ENCODE measurements around the gene SZT2. TPM values are rescaled to one million over a fixed set of nuclear protein-coding genes. Genes with fewer than 3 reads are reported as not detected.

The SZT2 gene
- total and polyA plus RNA-seq, 2 of the 13 experiments (the other 11 are each of a cell fraction or from before 2014, with no cell fraction given): 8.0 to 8.8 TPM

GRCh38 chr1:43358746-43359693, 30.7 kb upstream of the SZT2 start, which contains the start of gene CDC20 (continued):
- TF ChIP-seq AKNA (CRISPR knock-in tag; IDR thresholded peaks at IDR 0.05; ENCODE audit: borderline replicate concordance) (no peak), AGO1 (IDR thresholded peaks at IDR 0.05; ENCODE audit: low read depth, low read length, poor library complexity, severe bottlenecking) (no peak), KAT2B (IDR thresholded peaks at IDR 0.05; ENCODE audit: borderline replicate concordance, low read depth, low read length) (no peak), SIN3B (IDR thresholded peaks at IDR 0.05; ENCODE audit: low read length) (peak; percentile 98), SIX1 (CRISPR knock-in tag; IDR thresholded peaks at IDR 0.05; ENCODE audit: borderline replicate concordance) (no peak), CAMTA2 (CRISPR knock-in tag; IDR thresholded peaks at IDR 0.05; ENCODE audit: borderline replicate concordance) (no peak), ZNF550 (CRISPR knock-in tag; IDR thresholded peaks at IDR 0.05; ENCODE audit: borderline replicate concordance) (no peak), NKX3-1 (CRISPR knock-in tag; IDR thresholded peaks at IDR 0.05) (no peak; the same call in none of the 2 replicates), ZNF816 (CRISPR knock-in tag; IDR thresholded peaks at IDR 0.05; ENCODE audit: borderline replicate concordance) (peak; percentile 57; the same call in 1 of the 2 replicates), NFIB (CRISPR knock-in tag; IDR thresholded peaks at IDR 0.05; ENCODE audit: borderline replicate concordance) (no peak), SSRP1 (CRISPR knock-in tag; IDR thresholded peaks at IDR 0.05) (no peak), HNRNPLL (IDR thresholded peaks at IDR 0.05; ENCODE audit: low read depth, low read length, poor library complexity, severe bottlenecking) (peak; percentile 49)
- TF ChIP-seq, protein P1, sequence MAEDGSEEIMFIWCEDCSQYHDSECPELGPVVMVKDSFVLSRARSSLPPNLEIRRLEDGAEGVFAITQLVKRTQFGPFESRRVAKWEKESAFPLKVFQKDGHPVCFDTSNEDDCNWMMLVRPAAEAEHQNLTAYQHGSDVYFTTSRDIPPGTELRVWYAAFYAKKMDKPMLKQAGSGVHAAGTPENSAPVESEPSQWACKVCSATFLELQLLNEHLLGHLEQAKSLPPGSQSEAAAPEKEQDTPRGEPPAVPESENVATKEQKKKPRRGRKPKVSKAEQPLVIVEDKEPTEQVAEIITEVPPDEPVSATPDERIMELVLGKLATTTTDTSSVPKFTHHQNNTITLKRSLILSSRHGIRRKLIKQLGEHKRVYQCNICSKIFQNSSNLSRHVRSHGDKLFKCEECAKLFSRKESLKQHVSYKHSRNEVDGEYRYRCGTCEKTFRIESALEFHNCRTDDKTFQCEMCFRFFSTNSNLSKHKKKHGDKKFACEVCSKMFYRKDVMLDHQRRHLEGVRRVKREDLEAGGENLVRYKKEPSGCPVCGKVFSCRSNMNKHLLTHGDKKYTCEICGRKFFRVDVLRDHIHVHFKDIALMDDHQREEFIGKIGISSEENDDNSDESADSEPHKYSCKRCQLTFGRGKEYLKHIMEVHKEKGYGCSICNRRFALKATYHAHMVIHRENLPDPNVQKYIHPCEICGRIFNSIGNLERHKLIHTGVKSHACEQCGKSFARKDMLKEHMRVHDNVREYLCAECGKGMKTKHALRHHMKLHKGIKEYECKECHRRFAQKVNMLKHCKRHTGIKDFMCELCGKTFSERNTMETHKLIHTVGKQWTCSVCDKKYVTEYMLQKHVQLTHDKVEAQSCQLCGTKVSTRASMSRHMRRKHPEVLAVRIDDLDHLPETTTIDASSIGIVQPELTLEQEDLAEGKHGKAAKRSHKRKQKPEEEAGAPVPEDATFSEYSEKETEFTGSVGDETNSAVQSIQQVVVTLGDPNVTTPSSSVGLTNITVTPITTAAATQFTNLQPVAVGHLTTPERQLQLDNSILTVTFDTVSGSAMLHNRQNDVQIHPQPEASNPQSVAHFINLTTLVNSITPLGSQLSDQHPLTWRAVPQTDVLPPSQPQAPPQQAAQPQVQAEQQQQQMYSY (CRISPR knock-in tag; IDR thresholded peaks at IDR 0.05): 0 out of 2 replicates have a peak, but pooled peaks have one; percentile 20
- TF ChIP-seq, protein P2, sequence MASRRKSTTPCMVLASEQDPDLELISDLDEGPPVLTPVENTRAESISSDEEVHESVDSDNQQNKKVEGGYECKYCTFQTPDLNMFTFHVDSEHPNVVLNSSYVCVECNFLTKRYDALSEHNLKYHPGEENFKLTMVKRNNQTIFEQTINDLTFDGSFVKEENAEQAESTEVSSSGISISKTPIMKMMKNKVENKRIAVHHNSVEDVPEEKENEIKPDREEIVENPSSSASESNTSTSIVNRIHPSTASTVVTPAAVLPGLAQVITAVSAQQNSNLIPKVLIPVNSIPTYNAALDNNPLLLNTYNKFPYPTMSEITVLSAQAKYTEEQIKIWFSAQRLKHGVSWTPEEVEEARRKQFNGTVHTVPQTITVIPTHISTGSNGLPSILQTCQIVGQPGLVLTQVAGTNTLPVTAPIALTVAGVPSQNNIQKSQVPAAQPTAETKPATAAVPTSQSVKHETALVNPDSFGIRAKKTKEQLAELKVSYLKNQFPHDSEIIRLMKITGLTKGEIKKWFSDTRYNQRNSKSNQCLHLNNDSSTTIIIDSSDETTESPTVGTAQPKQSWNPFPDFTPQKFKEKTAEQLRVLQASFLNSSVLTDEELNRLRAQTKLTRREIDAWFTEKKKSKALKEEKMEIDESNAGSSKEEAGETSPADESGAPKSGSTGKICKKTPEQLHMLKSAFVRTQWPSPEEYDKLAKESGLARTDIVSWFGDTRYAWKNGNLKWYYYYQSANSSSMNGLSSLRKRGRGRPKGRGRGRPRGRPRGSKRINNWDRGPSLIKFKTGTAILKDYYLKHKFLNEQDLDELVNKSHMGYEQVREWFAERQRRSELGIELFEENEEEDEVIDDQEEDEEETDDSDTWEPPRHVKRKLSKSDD (CRISPR knock-in tag; IDR thresholded peaks at IDR 0.05; ENCODE audit: low read depth): 0 out of 2 replicates have a peak, but pooled peaks have one; percentile 65
- TF ChIP-seq, protein P3, sequence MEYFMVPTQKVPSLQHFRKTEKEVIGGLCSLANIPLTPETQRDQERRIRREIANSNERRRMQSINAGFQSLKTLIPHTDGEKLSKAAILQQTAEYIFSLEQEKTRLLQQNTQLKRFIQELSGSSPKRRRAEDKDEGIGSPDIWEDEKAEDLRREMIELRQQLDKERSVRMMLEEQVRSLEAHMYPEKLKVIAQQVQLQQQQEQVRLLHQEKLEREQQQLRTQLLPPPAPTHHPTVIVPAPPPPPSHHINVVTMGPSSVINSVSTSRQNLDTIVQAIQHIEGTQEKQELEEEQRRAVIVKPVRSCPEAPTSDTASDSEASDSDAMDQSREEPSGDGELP (IDR thresholded peaks at IDR 0.05; ENCODE audit: borderline replicate concordance, low read depth): no peak
